ENCODE data around the gene PRODH2. TPM values are rescaled to one million over a fixed set of nuclear protein-coding genes. Genes with fewer than 3 reads are reported as not detected.

The PRODH2 gene
- total and polyA plus RNA-seq, 4 donors = 56.4 to 156 (median 114) TPM

DNA sequence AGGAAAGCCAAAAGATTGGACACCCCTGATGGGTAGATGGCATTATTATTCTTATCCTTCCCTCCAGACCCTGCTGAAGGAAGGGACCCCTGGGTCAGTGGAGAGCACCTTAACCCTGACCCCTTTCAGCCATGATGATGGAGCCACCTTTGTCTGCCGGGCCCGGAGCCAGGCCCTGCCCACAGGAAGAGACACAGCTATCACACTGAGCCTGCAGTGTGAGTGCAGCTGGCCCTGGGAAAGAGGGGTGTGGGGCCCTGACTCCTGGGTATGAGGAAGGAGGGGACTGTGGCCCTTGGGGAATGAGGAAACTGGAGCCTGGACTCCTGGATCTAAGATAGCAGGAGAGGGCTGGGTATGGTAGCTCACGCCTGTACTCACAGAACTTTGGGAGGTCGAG is 46.8 kb upstream of the PRODH2 start:
- Histone ChIP-seq H3K4me1 (ENCODE audit: control insufficient read depth in 4 of 4, insufficient read depth in 4 of 4, low read length in 3 of 4) (peaks cover 4 to 10% (median 6%) of the 10 kb centered on the region in 4 donors), H3K9ac (ENCODE audit: low read depth in 1 of 2, low read length in 2 of 2) (no peak overlapping the region), H3K27ac (ENCODE audit: low read depth in 1 of 2, low read length in 2 of 2) (no peak overlapping the region), H3K27me3 (ENCODE audit: control insufficient read depth in 4 of 4, insufficient read depth in 4 of 4, low read length in 3 of 4) (peaks cover 0 to 4% (median 0%) of the 10 kb centered on the region in 4 donors), H3K9me3 (ENCODE audit: control insufficient read depth in 4 of 4, low read length in 3 of 4) (no peaks in the 10 kb centered on the region), H3K36me3 (ENCODE audit: control insufficient read depth in 4 of 4, insufficient read depth in 3 of 4, low read depth in 1 of 4, low read length in 3 of 4) (no peaks in the 10 kb centered on the region), H3K4me3 (ENCODE audit: low read depth in 1 of 3, low read length in 3 of 3) (no peak overlapping the region)
- no peak for DNase-seq (ENCODE audit: low spot score)
- TF ChIP-seq, protein P1, sequence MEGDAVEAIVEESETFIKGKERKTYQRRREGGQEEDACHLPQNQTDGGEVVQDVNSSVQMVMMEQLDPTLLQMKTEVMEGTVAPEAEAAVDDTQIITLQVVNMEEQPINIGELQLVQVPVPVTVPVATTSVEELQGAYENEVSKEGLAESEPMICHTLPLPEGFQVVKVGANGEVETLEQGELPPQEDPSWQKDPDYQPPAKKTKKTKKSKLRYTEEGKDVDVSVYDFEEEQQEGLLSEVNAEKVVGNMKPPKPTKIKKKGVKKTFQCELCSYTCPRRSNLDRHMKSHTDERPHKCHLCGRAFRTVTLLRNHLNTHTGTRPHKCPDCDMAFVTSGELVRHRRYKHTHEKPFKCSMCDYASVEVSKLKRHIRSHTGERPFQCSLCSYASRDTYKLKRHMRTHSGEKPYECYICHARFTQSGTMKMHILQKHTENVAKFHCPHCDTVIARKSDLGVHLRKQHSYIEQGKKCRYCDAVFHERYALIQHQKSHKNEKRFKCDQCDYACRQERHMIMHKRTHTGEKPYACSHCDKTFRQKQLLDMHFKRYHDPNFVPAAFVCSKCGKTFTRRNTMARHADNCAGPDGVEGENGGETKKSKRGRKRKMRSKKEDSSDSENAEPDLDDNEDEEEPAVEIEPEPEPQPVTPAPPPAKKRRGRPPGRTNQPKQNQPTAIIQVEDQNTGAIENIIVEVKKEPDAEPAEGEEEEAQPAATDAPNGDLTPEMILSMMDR (IDR thresholded peaks at IDR 0.05; ENCODE audit: low read depth, low read length, missing input control) = no peak
- TF ChIP-seq JUND (IDR thresholded peaks at IDR 0.05) = no peak
- TF ChIP-seq, protein P2, sequence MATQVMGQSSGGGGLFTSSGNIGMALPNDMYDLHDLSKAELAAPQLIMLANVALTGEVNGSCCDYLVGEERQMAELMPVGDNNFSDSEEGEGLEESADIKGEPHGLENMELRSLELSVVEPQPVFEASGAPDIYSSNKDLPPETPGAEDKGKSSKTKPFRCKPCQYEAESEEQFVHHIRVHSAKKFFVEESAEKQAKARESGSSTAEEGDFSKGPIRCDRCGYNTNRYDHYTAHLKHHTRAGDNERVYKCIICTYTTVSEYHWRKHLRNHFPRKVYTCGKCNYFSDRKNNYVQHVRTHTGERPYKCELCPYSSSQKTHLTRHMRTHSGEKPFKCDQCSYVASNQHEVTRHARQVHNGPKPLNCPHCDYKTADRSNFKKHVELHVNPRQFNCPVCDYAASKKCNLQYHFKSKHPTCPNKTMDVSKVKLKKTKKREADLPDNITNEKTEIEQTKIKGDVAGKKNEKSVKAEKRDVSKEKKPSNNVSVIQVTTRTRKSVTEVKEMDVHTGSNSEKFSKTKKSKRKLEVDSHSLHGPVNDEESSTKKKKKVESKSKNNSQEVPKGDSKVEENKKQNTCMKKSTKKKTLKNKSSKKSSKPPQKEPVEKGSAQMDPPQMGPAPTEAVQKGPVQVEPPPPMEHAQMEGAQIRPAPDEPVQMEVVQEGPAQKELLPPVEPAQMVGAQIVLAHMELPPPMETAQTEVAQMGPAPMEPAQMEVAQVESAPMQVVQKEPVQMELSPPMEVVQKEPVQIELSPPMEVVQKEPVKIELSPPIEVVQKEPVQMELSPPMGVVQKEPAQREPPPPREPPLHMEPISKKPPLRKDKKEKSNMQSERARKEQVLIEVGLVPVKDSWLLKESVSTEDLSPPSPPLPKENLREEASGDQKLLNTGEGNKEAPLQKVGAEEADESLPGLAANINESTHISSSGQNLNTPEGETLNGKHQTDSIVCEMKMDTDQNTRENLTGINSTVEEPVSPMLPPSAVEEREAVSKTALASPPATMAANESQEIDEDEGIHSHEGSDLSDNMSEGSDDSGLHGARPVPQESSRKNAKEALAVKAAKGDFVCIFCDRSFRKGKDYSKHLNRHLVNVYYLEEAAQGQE (IDR thresholded peaks at IDR 0.05) = no peak
- TF ChIP-seq, protein P3, sequence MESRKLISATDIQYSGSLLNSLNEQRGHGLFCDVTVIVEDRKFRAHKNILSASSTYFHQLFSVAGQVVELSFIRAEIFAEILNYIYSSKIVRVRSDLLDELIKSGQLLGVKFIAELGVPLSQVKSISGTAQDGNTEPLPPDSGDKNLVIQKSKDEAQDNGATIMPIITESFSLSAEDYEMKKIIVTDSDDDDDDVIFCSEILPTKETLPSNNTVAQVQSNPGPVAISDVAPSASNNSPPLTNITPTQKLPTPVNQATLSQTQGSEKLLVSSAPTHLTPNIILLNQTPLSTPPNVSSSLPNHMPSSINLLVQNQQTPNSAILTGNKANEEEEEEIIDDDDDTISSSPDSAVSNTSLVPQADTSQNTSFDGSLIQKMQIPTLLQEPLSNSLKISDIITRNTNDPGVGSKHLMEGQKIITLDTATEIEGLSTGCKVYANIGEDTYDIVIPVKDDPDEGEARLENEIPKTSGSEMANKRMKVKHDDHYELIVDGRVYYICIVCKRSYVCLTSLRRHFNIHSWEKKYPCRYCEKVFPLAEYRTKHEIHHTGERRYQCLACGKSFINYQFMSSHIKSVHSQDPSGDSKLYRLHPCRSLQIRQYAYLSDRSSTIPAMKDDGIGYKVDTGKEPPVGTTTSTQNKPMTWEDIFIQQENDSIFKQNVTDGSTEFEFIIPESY (IDR thresholded peaks at IDR 0.05) = no peak
- TF ChIP-seq FOXA1 (IDR thresholded peaks at IDR 0.05) = no peak
- 80% methylated on average over 4 of the region's 4 CpGs for WGBS

DNA sequence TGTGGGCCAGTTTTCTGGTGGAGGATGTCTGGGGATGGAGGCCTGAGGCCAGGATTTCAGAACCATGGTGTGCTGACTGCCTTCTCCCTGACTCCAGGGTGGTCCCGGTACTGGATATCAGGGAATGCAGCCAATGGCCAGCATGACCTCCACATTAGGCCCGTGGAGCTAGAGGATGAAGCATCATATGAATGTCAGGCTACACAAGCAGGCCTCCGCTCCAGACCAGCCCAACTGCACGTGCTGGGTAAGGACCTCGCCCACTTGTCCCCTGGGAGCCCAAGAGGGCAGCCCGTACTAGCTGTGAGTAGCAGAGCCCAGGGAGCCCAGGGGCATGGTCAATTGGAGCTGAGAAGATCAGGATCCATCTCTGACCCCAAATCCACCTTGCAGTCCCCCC is 45.7 kb upstream of the PRODH2 start:
- H3K4me1 ChIP-seq (ENCODE audit: control insufficient read depth in 4 of 4, insufficient read depth in 4 of 4, low read length in 3 of 4) = peaks cover 4 to 10% (median 6%) of the 10 kb centered on the region in 4 donors
- no peak overlapping the region for H3K9ac ChIP-seq (ENCODE audit: low read depth in 1 of 2, low read length in 2 of 2)
- DNase-seq (ENCODE audit: low spot score) = no peak
- H3K4me3 ChIP-seq (ENCODE audit: low read depth in 1 of 3, low read length in 3 of 3) = no peak overlapping the region
- H3K36me3 ChIP-seq (ENCODE audit: control insufficient read depth in 4 of 4, insufficient read depth in 3 of 4, low read depth in 1 of 4, low read length in 3 of 4) = no peaks in the 10 kb centered on the region
- WGBS = 84% methylated on average over 6 of the region's 6 CpGs
- H3K27ac ChIP-seq (ENCODE audit: low read depth in 1 of 2, low read length in 2 of 2) = no peak overlapping the region
- H3K27me3 ChIP-seq (ENCODE audit: control insufficient read depth in 4 of 4, insufficient read depth in 4 of 4, low read length in 3 of 4) = peaks cover 0 to 4% (median 0%) of the 10 kb centered on the region in 4 donors
- no peaks in the 10 kb centered on the region for H3K9me3 ChIP-seq (ENCODE audit: control insufficient read depth in 4 of 4, low read length in 3 of 4)
- TF ChIP-seq YY1 (IDR thresholded peaks at IDR 0.05) (no peak), RXRA (IDR thresholded peaks at IDR 0.05) (no peak), HNF4A (conservative IDR thresholded peaks at IDR 0.05) (no peak), GABPA (IDR thresholded peaks at IDR 0.05 in 1 of 2, conservative IDR thresholded peaks at IDR 0.05 in 1 of 2) (no peak)
- TF ChIP-seq, protein P3 (IDR thresholded peaks at IDR 0.05) = no peak
- TF ChIP-seq, protein P1 (IDR thresholded peaks at IDR 0.05; ENCODE audit: low read depth, low read length, missing input control) = no peak
- TF ChIP-seq, protein P4, sequence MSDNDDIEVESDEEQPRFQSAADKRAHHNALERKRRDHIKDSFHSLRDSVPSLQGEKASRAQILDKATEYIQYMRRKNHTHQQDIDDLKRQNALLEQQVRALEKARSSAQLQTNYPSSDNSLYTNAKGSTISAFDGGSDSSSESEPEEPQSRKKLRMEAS (IDR thresholded peaks at IDR 0.05) = no peak
- TF ChIP-seq, protein P2 (IDR thresholded peaks at IDR 0.05) = no peak
